SH-SY5Y (cell line): ENCODE results near the gene USP35.

Experiments used
- GATA2 ChIP-seq: IDR thresholded peaks from 2 replicates; pipeline ENCODE4 v1.6.1; 2011; ENCODE audit warnings: mild to moderate bottlenecking, low read depth, low read length
- GATA3 ChIP-seq: IDR thresholded peaks from 2 replicates; pipeline ENCODE4 v1.6.1; 2011; ENCODE audit warnings: low read depth, mild to moderate bottlenecking, low read length, moderate library complexity

- TF ChIP-seq GATA2 = no peak
- TF ChIP-seq GATA3 = no peak
These were observed 24.1 kb downstream of the USP35 start for GRCh38 chr11:78212586-78213371.
